ENCODE measurements around the gene INS. TPM values are rescaled to one million over a fixed set of nuclear protein-coding genes. Genes with fewer than 3 reads are reported as not detected.

INS gene
- polyA plus RNA-seq, 2 of the 4 experiments (the other 2 are of a cell fraction): not detected

- peak; percentile 25 to 80; a peak in 3 of 6 replicates for ATAC-seq
- no peak overlapping the region for H3K4me3 ChIP-seq
- ChIA-PET CTCF (interaction anchor here (0.6 to 25.5 kb wide), 11 partner anchors 8 to 513 kb away, joined by 4 to 1333 read pairs (median 9); no protein-coding TSS in a partner anchor), POLR2A (no interaction called here)
- no peak for TF ChIP-seq JUNB (IDR thresholded peaks at IDR 0.05)
- TF ChIP-seq CTCF (IDR thresholded peaks at IDR 0.05): peak; percentile 65
- TF ChIP-seq RAD21 (conservative IDR thresholded peaks at IDR 0.05 in 1 of 2, IDR thresholded peaks at IDR 0.05 in 1 of 2): peak; percentile 43 to 51
- TF ChIP-seq, protein P1, sequence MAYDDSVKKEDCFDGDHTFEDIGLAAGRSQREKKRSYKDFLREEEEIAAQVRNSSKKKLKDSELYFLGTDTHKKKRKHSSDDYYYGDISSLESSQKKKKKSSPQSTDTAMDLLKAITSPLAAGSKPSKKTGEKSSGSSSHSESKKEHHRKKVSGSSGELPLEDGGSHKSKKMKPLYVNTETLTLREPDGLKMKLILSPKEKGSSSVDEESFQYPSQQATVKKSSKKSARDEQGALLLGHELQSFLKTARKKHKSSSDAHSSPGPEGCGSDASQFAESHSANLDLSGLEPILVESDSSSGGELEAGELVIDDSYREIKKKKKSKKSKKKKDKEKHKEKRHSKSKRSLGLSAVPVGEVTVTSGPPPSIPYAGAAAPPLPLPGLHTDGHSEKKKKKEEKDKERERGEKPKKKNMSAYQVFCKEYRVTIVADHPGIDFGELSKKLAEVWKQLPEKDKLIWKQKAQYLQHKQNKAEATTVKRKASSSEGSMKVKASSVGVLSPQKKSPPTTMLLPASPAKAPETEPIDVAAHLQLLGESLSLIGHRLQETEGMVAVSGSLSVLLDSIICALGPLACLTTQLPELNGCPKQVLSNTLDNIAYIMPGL (CRISPR knock-in tag; IDR thresholded peaks at IDR 0.05; ENCODE audit: borderline replicate concordance): no peak
- peak; percentile 52 for TF ChIP-seq SMC3 (IDR thresholded peaks at IDR 0.05)
- TF ChIP-seq CBX8 (IDR thresholded peaks at IDR 0.05): no peak
- TF ChIP-seq ZFP36 (IDR thresholded peaks at IDR 0.05; ENCODE audit: borderline replicate concordance, partially characterized antibody): peak; percentile 100
- H3K4me2 ChIP-seq: peak overlapping the region; percentile 55
- H3K27ac ChIP-seq: no peak overlapping the region
- no peaks in the 10 kb centered on the region for H3K4me1 ChIP-seq
- FAIRE-seq: no peak
- DNase-seq (ENCODE audit: low read depth in 1 of 2, low spot score in 1 of 2): peak in 1 of 2 experiments; percentile 42
- WGBS (ENCODE audit: missing lambda C conversion rate): 45% methylated on average over 26 of the region's 70 CpGs
- no peaks in the 10 kb centered on the region for H3K9me3 ChIP-seq
Measured at GRCh38 chr11:2166091-2166851, 5.3 kb upstream of the INS start.

DNA sequence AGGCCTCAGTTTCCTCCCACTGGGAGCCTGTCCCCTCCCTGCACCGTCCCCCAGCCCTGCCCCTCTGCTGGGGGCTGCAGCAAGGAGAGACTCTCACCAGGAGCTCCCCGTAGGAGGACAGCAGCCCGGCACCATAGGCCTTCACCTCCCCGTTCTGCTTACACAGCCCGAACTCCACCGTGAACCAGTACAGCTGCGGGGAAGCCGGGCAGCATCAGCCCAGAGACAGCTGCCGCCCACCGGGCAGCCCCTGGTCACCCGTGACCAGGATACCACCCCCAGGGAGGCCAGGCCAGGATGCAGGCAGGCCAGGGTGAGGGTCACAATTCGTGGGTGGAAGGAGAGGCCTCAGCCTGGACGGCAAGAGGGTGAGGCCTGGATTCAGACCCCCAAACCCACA is 4.6 kb upstream of the INS start:
- DNase-seq (ENCODE audit: low read depth in 1 of 2, low spot score in 1 of 2) (no peak), FAIRE-seq (no peak), ATAC-seq (no peak)
- no peaks in the 10 kb centered on the region for H3K9me3 ChIP-seq
- H3K4me1 ChIP-seq: no peaks in the 10 kb centered on the region
- CTCF ChIA-PET: interaction anchor here (0.6 to 25.5 kb wide), 10 partner anchors 9 to 513 kb away, joined by 4 to 1333 read pairs (median 13); no protein-coding TSS in a partner anchor
- H3K4me2 ChIP-seq: no peak overlapping the region
- no peak for TF ChIP-seq EHF (CRISPR knock-in tag; IDR thresholded peaks at IDR 0.05)
- no peak for TF ChIP-seq EP300 (IDR thresholded peaks at IDR 0.05)
- TF ChIP-seq FOXS1 (CRISPR knock-in tag; IDR thresholded peaks at IDR 0.05): no peak
- no peak for TF ChIP-seq CBX8 (IDR thresholded peaks at IDR 0.05)
- no peak for TF ChIP-seq MAZ (IDR thresholded peaks at IDR 0.05; ENCODE audit: borderline replicate concordance, low read depth, low read length)
- no peak for TF ChIP-seq SMC3 (IDR thresholded peaks at IDR 0.05)
- TF ChIP-seq, protein P2, sequence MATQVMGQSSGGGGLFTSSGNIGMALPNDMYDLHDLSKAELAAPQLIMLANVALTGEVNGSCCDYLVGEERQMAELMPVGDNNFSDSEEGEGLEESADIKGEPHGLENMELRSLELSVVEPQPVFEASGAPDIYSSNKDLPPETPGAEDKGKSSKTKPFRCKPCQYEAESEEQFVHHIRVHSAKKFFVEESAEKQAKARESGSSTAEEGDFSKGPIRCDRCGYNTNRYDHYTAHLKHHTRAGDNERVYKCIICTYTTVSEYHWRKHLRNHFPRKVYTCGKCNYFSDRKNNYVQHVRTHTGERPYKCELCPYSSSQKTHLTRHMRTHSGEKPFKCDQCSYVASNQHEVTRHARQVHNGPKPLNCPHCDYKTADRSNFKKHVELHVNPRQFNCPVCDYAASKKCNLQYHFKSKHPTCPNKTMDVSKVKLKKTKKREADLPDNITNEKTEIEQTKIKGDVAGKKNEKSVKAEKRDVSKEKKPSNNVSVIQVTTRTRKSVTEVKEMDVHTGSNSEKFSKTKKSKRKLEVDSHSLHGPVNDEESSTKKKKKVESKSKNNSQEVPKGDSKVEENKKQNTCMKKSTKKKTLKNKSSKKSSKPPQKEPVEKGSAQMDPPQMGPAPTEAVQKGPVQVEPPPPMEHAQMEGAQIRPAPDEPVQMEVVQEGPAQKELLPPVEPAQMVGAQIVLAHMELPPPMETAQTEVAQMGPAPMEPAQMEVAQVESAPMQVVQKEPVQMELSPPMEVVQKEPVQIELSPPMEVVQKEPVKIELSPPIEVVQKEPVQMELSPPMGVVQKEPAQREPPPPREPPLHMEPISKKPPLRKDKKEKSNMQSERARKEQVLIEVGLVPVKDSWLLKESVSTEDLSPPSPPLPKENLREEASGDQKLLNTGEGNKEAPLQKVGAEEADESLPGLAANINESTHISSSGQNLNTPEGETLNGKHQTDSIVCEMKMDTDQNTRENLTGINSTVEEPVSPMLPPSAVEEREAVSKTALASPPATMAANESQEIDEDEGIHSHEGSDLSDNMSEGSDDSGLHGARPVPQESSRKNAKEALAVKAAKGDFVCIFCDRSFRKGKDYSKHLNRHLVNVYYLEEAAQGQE (IDR thresholded peaks at IDR 0.05): no peak
- no peak for TF ChIP-seq FOSL2 (IDR thresholded peaks at IDR 0.05)
- no peak for TF ChIP-seq FOSL2 (CRISPR knock-in tag; IDR thresholded peaks at IDR 0.05)
- no peak for TF ChIP-seq ZFP36 (IDR thresholded peaks at IDR 0.05; ENCODE audit: borderline replicate concordance, partially characterized antibody)
- TF ChIP-seq MAX (IDR thresholded peaks at IDR 0.05): no peak
- TF ChIP-seq ZC3H11A (IDR thresholded peaks at IDR 0.05): no peak
- TF ChIP-seq, protein P3, sequence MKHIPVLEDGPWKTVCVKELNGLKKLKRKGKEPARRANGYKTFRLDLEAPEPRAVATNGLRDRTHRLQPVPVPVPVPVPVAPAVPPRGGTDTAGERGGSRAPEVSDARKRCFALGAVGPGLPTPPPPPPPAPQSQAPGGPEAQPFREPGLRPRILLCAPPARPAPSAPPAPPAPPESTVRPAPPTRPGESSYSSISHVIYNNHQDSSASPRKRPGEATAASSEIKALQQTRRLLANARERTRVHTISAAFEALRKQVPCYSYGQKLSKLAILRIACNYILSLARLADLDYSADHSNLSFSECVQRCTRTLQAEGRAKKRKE (CRISPR knock-in tag; IDR thresholded peaks at IDR 0.05; ENCODE audit: low read depth): no peak
- no peak for TF ChIP-seq ESRRA (IDR thresholded peaks at IDR 0.05; ENCODE audit: borderline replicate concordance, low read length)
- 73% methylated on average over 7 of the region's 13 CpGs for WGBS (ENCODE audit: missing lambda C conversion rate)
- H3K4me3 ChIP-seq: no peak overlapping the region
- POLR2A ChIA-PET: no interaction called here
- no peak overlapping the region for H3K27ac ChIP-seq

Data from A549 (cell line).